PFSK-1 (cell line): ENCODE results near the gene HAUS6.

ENCODE experiments used
- POLR2AphosphoS5 ChIP-seq: IDR thresholded peaks from 2 replicates; pipeline ENCODE4 v1.6.1; 2012; ENCODE audit warnings: low read depth, mild to moderate bottlenecking, control low read depth, low read length, moderate library complexity
- SIN3A ChIP-seq: IDR thresholded peaks from 2 replicates; pipeline ENCODE4 v1.6.1; 2012; ENCODE audit warnings: mild to moderate bottlenecking, low read length, moderate library complexity, borderline replicate concordance; ENCODE audit not compliant: insufficient read depth
- TAF1 ChIP-seq: IDR thresholded peaks from 2 replicates; pipeline ENCODE4 v1.6.1; 2012; ENCODE audit warnings: low read length, control low read depth, borderline replicate concordance; ENCODE audit not compliant: insufficient read depth
- TF ChIP-seq, protein P1 (sequence below), 2 experiments: IDR thresholded peaks; 2 replicates each; pipeline versions ENCODE4 v1.6.1 to v1.8.0; 2011 to 2012; ENCODE audit warnings: low read depth in 2 of 2, low read length in 2 of 2, control low read depth in 1 of 2, inconsistent platforms in 1 of 2, mild to moderate bottlenecking in 1 of 2, moderate library complexity in 1 of 2; ENCODE audit not compliant: insufficient read depth in 1 of 2

DNA sequence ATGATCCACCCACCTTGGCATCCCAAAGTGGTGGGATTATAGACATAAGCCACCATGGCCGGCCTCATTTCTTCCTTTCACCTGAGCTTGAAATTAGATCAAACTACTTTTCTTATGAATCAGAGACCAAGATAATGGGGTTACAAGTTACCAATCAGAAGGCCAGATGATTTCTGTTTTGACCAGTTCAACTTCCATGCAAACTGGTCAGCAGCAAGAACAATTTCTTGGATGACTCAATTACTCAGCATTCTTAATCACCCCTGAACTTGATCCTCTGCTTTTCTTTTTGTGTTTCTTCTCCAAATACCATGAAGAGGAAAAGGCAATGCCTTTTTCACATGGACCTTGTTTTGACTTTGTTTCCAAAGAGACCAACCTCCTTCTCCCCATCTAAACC, 34.6 kb upstream of the HAUS6 start:
- TF ChIP-seq, protein P1, sequence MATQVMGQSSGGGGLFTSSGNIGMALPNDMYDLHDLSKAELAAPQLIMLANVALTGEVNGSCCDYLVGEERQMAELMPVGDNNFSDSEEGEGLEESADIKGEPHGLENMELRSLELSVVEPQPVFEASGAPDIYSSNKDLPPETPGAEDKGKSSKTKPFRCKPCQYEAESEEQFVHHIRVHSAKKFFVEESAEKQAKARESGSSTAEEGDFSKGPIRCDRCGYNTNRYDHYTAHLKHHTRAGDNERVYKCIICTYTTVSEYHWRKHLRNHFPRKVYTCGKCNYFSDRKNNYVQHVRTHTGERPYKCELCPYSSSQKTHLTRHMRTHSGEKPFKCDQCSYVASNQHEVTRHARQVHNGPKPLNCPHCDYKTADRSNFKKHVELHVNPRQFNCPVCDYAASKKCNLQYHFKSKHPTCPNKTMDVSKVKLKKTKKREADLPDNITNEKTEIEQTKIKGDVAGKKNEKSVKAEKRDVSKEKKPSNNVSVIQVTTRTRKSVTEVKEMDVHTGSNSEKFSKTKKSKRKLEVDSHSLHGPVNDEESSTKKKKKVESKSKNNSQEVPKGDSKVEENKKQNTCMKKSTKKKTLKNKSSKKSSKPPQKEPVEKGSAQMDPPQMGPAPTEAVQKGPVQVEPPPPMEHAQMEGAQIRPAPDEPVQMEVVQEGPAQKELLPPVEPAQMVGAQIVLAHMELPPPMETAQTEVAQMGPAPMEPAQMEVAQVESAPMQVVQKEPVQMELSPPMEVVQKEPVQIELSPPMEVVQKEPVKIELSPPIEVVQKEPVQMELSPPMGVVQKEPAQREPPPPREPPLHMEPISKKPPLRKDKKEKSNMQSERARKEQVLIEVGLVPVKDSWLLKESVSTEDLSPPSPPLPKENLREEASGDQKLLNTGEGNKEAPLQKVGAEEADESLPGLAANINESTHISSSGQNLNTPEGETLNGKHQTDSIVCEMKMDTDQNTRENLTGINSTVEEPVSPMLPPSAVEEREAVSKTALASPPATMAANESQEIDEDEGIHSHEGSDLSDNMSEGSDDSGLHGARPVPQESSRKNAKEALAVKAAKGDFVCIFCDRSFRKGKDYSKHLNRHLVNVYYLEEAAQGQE (IDR thresholded peaks at IDR 0.05; ENCODE audit: insufficient read depth in 1 of 2, low read depth in 2 of 2, low read length in 2 of 2), result no peak
- TF ChIP-seq POLR2AphosphoS5, result no peak
- no peak for TF ChIP-seq SIN3A
- TF ChIP-seq TAF1, result no peak
